ENCODE measurements around the gene RCN1. TPM values are rescaled to one million over a fixed set of nuclear protein-coding genes. Genes with fewer than 3 reads are reported as not detected.

The RCN1 gene
- 167 and 185 TPM in 2 replicates for total RNA-seq
- long read RNA-seq, transcript RCN1-204 (2 exons, 2,653 nt), result minor isoform, 7 of 1,028 reads
- long read RNA-seq, transcript RCN1-201 (6 exons, 2,572 nt), result major isoform, 978 of 1,028 reads
- long read RNA-seq, transcript RCN1-207 (5 exons, 2,416 nt), result minor isoform, 11 of 1,028 reads
- long read RNA-seq, partial matches to known transcripts, result 18 of 1,028 reads
- long read RNA-seq, other reads (novel, unspliced or antisense), result 14 of 1,028 reads

- peak; percentile 82 for DNase-seq (ENCODE audit: low read depth, low spot score)
- peaks cover 42% of the 10 kb centered on the region for H3K4me1 Mint-ChIP-seq
- TF ChIP-seq CTCF (conservative IDR thresholded peaks at IDR 0.05), result no peak
- peaks cover 11% of the 10 kb centered on the region for H3K36me3 Mint-ChIP-seq (ENCODE audit: low read depth)
- H3K27me3 Mint-ChIP-seq (ENCODE audit: low read depth), result peaks cover 2% of the 10 kb centered on the region
- peak within 1 kb of the TSS; percentile 98 for H3K27ac Mint-ChIP-seq (ENCODE audit: unreplicated experiment)
- H3K9me3 Mint-ChIP-seq, result no peaks in the 10 kb centered on the region
- peak within 1 kb of the TSS; percentile 97 for H3K4me3 Mint-ChIP-seq
These were observed at the start of gene RCN1 for GRCh38 chr11:32090545-32091370. Gene RCN1, plus strand, starts transcription at chr11:32091074. Its CDS starts 123 bp downstream, at chr11:32091197.

DNA sequence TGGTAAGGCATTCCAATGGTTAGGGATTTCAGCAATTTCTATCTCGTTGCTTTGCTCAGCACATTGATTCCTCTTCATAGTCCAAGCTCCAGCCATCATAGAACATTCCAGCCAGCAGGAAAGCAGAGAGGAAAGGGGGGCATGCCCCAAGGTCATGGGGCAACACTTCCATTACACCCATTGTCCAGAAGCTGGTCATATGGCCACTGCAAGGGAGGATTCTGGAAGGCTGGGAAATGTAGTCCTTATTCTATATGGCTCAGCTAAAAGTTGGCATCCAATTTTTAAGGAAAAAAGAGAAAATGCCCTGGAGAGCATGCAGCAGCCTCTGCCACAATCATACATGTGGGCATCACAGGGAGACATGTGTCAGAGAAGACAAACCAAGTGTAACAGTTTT lies 47.1 kb upstream of the RCN1 start:
- H3K9me3 Mint-ChIP-seq, result no peaks in the 10 kb centered on the region
- peaks cover 17% of the 10 kb centered on the region for H3K4me1 Mint-ChIP-seq

GRCh38 chr11:32044158-32044863 lies 46.6 kb upstream of the RCN1 start:
- no peak for DNase-seq (ENCODE audit: low read depth, low spot score)
- no peaks in the 10 kb centered on the region for H3K27me3 Mint-ChIP-seq (ENCODE audit: low read depth)
- no peak overlapping the region for H3K4me3 Mint-ChIP-seq
- no peak for TF ChIP-seq CTCF (conservative IDR thresholded peaks at IDR 0.05)
- H3K27ac Mint-ChIP-seq (ENCODE audit: unreplicated experiment), result no peak overlapping the region
- H3K4me1 Mint-ChIP-seq, result peaks cover 17% of the 10 kb centered on the region
- H3K9me3 Mint-ChIP-seq, result no peaks in the 10 kb centered on the region
- no peaks in the 10 kb centered on the region for H3K36me3 Mint-ChIP-seq (ENCODE audit: low read depth)

More for the DNA sequence above, 47.1 kb upstream of the RCN1 start:
- DNase-seq (ENCODE audit: low read depth, low spot score), result no peak
- Mint-ChIP-seq H3K27me3 (ENCODE audit: low read depth) (no peaks in the 10 kb centered on the region), H3K4me3 (no peak overlapping the region), H3K36me3 (ENCODE audit: low read depth) (no peaks in the 10 kb centered on the region), H3K27ac (ENCODE audit: unreplicated experiment) (no peak overlapping the region)
- TF ChIP-seq CTCF (conservative IDR thresholded peaks at IDR 0.05), result no peak

GRCh38 chr11:32045456-32045855 lies 45.4 kb upstream of the RCN1 start:
- no peak for DNase-seq (ENCODE audit: low read depth, low spot score)
- H3K27ac Mint-ChIP-seq (ENCODE audit: unreplicated experiment), result no peak overlapping the region
- H3K27me3 Mint-ChIP-seq (ENCODE audit: low read depth), result peaks cover 2% of the 10 kb centered on the region
- no peak overlapping the region for H3K4me3 Mint-ChIP-seq
- no peaks in the 10 kb centered on the region for H3K9me3 Mint-ChIP-seq
- no peaks in the 10 kb centered on the region for H3K36me3 Mint-ChIP-seq (ENCODE audit: low read depth)
- peaks cover 17% of the 10 kb centered on the region for H3K4me1 Mint-ChIP-seq
- TF ChIP-seq CTCF (conservative IDR thresholded peaks at IDR 0.05), result no peak

DNA sequence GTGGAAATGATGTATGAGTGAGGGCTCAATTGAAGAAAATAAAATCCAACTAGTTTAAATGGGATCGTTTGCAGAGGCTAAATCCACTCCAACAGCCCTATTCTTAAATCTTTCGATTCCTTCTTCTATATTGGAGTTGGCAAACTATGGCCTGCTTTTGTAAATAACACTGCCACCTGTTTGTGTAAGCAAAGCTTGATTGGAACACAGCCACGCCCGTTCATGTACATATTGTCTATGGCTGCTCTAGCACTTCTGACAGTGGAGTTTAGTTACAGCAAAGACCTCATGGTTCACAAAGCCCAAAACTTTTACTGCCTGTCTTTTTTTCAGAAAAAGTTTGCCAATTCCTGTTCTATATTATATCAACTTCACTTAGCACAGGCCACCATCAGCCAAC lies 40.6 kb upstream of the RCN1 start:
- Mint-ChIP-seq H3K27ac (ENCODE audit: unreplicated experiment) (no peak overlapping the region), H3K4me1 (peaks cover 7% of the 10 kb centered on the region), H3K27me3 (ENCODE audit: low read depth) (peaks cover 20% of the 10 kb centered on the region), H3K36me3 (ENCODE audit: low read depth) (no peaks in the 10 kb centered on the region), H3K4me3 (no peak overlapping the region), H3K9me3 (no peaks in the 10 kb centered on the region)
- TF ChIP-seq CTCF (conservative IDR thresholded peaks at IDR 0.05), result no peak
- DNase-seq (ENCODE audit: low read depth, low spot score), result no peak

Data from neural crest cell (in vitro differentiated cells).